ENCODE data around the gene SLAMF1. TPM values are rescaled to one million over a fixed set of nuclear protein-coding genes. Genes with fewer than 3 reads are reported as not detected.

Gene SLAMF1
- total and polyA plus RNA-seq, 2 of the 13 experiments (the other 11 are each of a cell fraction or from before 2014, with no cell fraction given) = not detected

DNA sequence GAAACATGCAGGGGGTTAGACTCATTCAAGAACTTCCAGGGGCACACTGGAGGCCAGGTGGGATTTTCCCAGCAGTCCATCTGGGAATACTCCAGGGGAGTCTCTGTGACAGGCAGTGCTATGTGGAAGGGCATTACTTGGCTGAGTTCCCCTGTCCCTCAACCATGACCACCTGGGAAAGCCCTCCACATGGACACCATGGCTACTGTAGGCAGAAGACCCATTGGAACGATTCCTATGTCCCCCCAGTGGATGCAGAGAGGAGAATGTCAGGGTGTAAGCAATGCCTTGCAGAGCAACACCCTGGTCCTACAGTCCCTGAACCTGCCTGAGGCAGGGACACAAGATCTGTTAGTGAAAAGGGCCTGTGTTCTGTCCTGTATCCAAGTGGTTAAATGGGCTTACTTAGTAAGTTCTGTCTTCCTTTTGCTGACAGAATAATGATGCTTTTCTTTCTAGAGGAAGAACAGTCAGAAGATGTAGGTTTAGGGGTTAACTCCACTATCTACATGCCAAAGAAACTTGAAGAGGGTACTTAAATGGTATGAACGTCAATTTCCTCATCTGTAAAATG, 13.4 kb downstream of the SLAMF1 start:
- DNase-seq (ENCODE audit: low spot score) (no peak), ATAC-seq (no peak), FAIRE-seq (no peak)
- no peak overlapping the region for H3K27ac ChIP-seq (ENCODE audit: extremely low read length, insufficient read depth, low read length)
- in situ Hi-C loops (cut with HindIII; ENCODE audit: extremely low pct_ligation_motif_present, low pct_unique_long_range_greater_than_20kb) (no loop called here), intact Hi-C loops (cut with micrococcal nuclease; ENCODE audit: unreplicated experiment) (no loop called here)
- WGBS (ENCODE audit: low lambda C conversion rate) = 0% methylated on average over 2 of the region's 2 CpGs
- H3K27me3 ChIP-seq (ENCODE audit: control insufficient read depth in 1 of 2, insufficient read depth in 2 of 2, low read length in 2 of 2) = 0 out of 5 replicates have a peak, but pooled peaks cover 0 to 1% of the 10 kb centered on the region in 2 experiments
- no peaks in the 10 kb centered on the region for H3K36me3 ChIP-seq (replicated peaks in 1 of 2; ENCODE audit: control insufficient read depth in 1 of 2, insufficient read depth in 2 of 2, low read length in 2 of 2)
- no TSS peak for BruUV-seq (replicated peaks)
- TF ChIP-seq MATR3 (CRISPR knock-in tag; IDR thresholded peaks at IDR 0.05) = no peak
- no peak for TF ChIP-seq SP1 (IDR thresholded peaks at IDR 0.05)
- TF ChIP-seq SP1 (CRISPR knock-in tag; IDR thresholded peaks at IDR 0.05) = no peak
- TF ChIP-seq ZNF468 (CRISPR knock-in tag; IDR thresholded peaks at IDR 0.05) = no peak
- TF ChIP-seq MXD1 (CRISPR knock-in tag; IDR thresholded peaks at IDR 0.05) = no peak
- TF ChIP-seq ZNF550 (CRISPR knock-in tag; IDR thresholded peaks at IDR 0.05; ENCODE audit: borderline replicate concordance) = no peak
- no peak for TF ChIP-seq FOXJ3 (CRISPR knock-in tag; IDR thresholded peaks at IDR 0.05; ENCODE audit: borderline replicate concordance)
- H3K9ac ChIP-seq (ENCODE audit: insufficient read depth, low read depth, low read length) = no peak overlapping the region
- no peaks in the 10 kb centered on the region for H3K9me3 ChIP-seq (ENCODE audit: low read length)
- H3K79me2 ChIP-seq (ENCODE audit: insufficient read depth, low read length) = no peaks in the 10 kb centered on the region
- H4K20me1 ChIP-seq (ENCODE audit: insufficient read depth, low read length) = no peaks in the 10 kb centered on the region
- ChIA-PET CTCF (ENCODE audit: low intra/inter-chr PET ratio, low total read pairs) (no interaction called here), POLR2A (no interaction called here)
- H3K4me3 ChIP-seq (replicated peaks in 1 of 3; ENCODE audit: insufficient read depth in 1 of 3, low read depth in 2 of 3, low read length in 3 of 3) = no peak overlapping the region
- peaks cover 12% of the 10 kb centered on the region for H3K4me1 ChIP-seq (ENCODE audit: insufficient read depth, low read length)
- H2AFZ ChIP-seq (ENCODE audit: low read length) = no peak overlapping the region
- H3K4me2 ChIP-seq (ENCODE audit: low read depth, low read length) = no peak overlapping the region

- FAIRE-seq = no peak
- WGBS (ENCODE audit: low lambda C conversion rate) = 29% methylated on average over 6 of the region's 6 CpGs
These were observed 14.7 kb downstream of the SLAMF1 start for GRCh38 chr1:160631983-160632625.

More at GRCh38 chr1:160631983-160632625, 14.7 kb downstream of the SLAMF1 start:
- Histone ChIP-seq H3K27me3 (ENCODE audit: control insufficient read depth in 1 of 2, insufficient read depth in 2 of 2, low read length in 2 of 2) (0 out of 5 replicates have a peak, but pooled peaks cover 0 to 1% of the 10 kb centered on the region in 2 experiments), H3K27ac (ENCODE audit: extremely low read length, insufficient read depth, low read length) (no peak overlapping the region), H4K20me1 (ENCODE audit: insufficient read depth, low read length) (no peaks in the 10 kb centered on the region), H3K79me2 (ENCODE audit: insufficient read depth, low read length) (no peaks in the 10 kb centered on the region), H3K9me3 (ENCODE audit: low read length) (no peaks in the 10 kb centered on the region), H3K4me1 (ENCODE audit: insufficient read depth, low read length) (no peaks in the 10 kb centered on the region), H3K4me2 (ENCODE audit: low read depth, low read length) (no peak overlapping the region), H3K9ac (ENCODE audit: insufficient read depth, low read depth, low read length) (no peak overlapping the region), H3K4me3 (replicated peaks in 1 of 3; ENCODE audit: insufficient read depth in 1 of 3, low read depth in 2 of 3, low read length in 3 of 3) (no peak overlapping the region), H3K36me3 (replicated peaks in 1 of 2; ENCODE audit: control insufficient read depth in 1 of 2, insufficient read depth in 2 of 2, low read length in 2 of 2) (no peaks in the 10 kb centered on the region), H2AFZ (ENCODE audit: low read length) (no peak overlapping the region)
- BruUV-seq (replicated peaks) = no TSS peak
- no peak for DNase-seq (ENCODE audit: low spot score)
- no peak for ATAC-seq
- intact Hi-C loops (cut with micrococcal nuclease; ENCODE audit: unreplicated experiment) (no loop called here), in situ Hi-C loops (cut with HindIII; ENCODE audit: extremely low pct_ligation_motif_present, low pct_unique_long_range_greater_than_20kb) (no loop called here)
- TF ChIP-seq ZNF12 (CRISPR knock-in tag; IDR thresholded peaks at IDR 0.05) (peak; percentile 95), MEIS1 (CRISPR knock-in tag; IDR thresholded peaks at IDR 0.05; ENCODE audit: borderline replicate concordance) (no peak)
- ChIA-PET CTCF (ENCODE audit: low intra/inter-chr PET ratio, low total read pairs) (no interaction called here), POLR2A (no interaction called here)
